Prostate gland (tissue), 2 donors: ENCODE data around the gene ADAMTS7.

ENCODE experiments used
- CTCF ChIP-seq, 4 experiments: fragments of 200-600 bp in 2 of 4; fragments of 450-650 bp in 2 of 4; sonication (generic) in 2 of 4; IDR thresholded peaks; 1 replicate in 3 of 4; 2 replicates in 1 of 4; pipeline ENCODE4 v1.5.1; 2016 to 2019; ENCODE audit warnings: antibody characterized with exemption in 4 of 4, mild to moderate bottlenecking in 2 of 4, moderate library complexity in 2 of 4
- POLR2A ChIP-seq: fragments of 450-650 bp; IDR thresholded peaks from one replicate; pipeline ENCODE4 v1.6.1; 2016; ENCODE audit warnings: antibody characterized with exemption, mild to moderate bottlenecking

GRCh38 chr15:78837543-78837942 is 26.3 kb upstream of the ADAMTS7 start:
- TF ChIP-seq CTCF (IDR thresholded peaks at IDR 0.05) (no peak), POLR2A (no peak)
